ENCODE results near the gene CC2D2A.

DNA sequence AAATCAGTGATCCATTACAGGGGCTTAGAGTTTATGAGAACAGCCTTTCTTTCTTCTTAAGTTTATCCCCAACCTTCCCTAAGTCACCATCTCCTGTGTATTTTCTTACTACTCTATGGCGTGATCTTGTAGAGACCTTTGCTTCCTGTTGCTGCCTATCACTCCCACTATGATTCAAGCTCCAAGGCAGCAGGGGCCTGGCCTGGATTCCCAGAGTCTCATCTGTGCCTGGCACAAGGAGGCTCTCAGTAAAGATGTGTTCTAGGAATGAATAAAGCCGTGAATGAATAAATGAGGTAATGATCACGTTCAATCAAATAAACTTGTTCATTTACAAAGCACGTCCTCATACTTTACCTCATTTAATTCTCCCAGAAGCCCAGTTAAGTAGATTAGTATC is 45.4 kb downstream of the CC2D2A start:
- TF ChIP-seq, protein P1, sequence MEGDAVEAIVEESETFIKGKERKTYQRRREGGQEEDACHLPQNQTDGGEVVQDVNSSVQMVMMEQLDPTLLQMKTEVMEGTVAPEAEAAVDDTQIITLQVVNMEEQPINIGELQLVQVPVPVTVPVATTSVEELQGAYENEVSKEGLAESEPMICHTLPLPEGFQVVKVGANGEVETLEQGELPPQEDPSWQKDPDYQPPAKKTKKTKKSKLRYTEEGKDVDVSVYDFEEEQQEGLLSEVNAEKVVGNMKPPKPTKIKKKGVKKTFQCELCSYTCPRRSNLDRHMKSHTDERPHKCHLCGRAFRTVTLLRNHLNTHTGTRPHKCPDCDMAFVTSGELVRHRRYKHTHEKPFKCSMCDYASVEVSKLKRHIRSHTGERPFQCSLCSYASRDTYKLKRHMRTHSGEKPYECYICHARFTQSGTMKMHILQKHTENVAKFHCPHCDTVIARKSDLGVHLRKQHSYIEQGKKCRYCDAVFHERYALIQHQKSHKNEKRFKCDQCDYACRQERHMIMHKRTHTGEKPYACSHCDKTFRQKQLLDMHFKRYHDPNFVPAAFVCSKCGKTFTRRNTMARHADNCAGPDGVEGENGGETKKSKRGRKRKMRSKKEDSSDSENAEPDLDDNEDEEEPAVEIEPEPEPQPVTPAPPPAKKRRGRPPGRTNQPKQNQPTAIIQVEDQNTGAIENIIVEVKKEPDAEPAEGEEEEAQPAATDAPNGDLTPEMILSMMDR (IDR thresholded peaks at IDR 0.05; ENCODE audit: insufficient read depth, low read depth, low read length), result no peak
- no peak for TF ChIP-seq EZH2 (IDR thresholded peaks at IDR 0.05; ENCODE audit: insufficient read depth, low read length)

Measured in astrocyte (in vitro differentiated cells and primary cell).